GM12801 (cell line): Measurements from ENCODE around the gene ATG16L1.

Source experiments
- CTCF ChIP-seq: IDR thresholded peaks from one replicate; pipeline ENCODE4 v1.5.1; 2011; ENCODE audit warnings: control low read depth; ENCODE audit not compliant: insufficient read length; ENCODE audit errors: extremely low read depth

ATG16L1 gene

GRCh38 chr2:233312874-233313273 is 61.4 kb downstream of the ATG16L1 start:
- no peak for TF ChIP-seq CTCF

- no peak for TF ChIP-seq CTCF
Observed at GRCh38 chr2:233314180-233314925, 62.9 kb downstream of the ATG16L1 start.

- TF ChIP-seq CTCF: no peak
Observed at GRCh38 chr2:233317196-233317943, 65.9 kb downstream of the ATG16L1 start.

- no peak for TF ChIP-seq CTCF
Observed at GRCh38 chr2:233319256-233319655, 67.8 kb downstream of the ATG16L1 start.

- no peak for TF ChIP-seq CTCF
Observed at GRCh38 chr2:233320470-233320869, 69.0 kb downstream of the ATG16L1 start.

- TF ChIP-seq CTCF: no peak
Observed at GRCh38 chr2:233321166-233321565, 69.7 kb downstream of the ATG16L1 start.

GRCh38 chr2:233323851-233324250 is 72.4 kb downstream of the ATG16L1 start:
- TF ChIP-seq CTCF: no peak
